ENCODE measurements around the gene ADGRD2.

Gene ADGRD2

DNA sequence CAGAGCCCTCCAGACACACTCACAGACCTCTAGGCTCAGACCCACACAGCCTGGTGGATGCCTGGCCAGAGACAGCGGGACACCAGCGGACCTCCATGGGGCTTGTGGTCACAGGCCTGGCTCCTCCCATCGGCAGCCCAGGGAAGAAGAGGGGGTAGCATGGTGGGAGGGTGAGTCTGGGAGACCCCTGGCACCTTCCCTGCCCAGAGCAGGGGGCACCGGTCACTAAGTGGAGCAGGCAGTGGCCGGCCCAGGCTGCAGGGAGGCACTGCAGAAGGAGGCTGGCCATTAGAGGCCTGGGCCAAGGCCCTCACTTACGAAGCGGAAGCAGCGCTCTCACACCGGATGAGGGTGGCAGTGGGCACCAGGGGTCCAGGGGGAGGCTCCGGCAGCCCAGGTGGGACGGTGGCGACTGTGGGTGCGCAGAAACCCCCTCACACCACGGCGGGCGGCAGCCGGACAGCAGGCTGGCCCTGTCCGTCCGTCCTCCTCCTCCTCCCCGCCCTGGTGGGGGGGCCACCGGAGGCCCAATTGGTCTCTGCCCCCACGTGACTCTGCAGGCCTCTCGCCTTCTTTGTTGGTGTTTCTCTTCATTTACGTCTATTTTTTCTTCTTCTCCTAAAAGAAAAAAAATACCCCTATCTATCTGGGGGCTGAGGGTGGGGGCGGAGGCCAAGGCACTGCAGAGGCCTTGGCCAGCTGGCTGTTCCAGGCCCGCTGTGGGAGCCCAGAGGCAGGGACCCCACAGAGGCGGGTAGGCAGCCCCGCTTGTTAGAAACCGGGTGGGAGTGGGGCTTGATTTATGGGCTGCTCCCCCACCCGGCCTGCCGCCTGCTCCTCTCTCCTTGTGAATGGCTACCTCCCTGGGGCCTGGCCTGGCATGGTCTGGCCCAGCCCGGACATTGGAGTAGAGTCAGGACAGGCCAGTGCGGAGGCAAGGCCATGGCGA, 57.0 kb downstream of the ADGRD2 start, which contains the start of gene NR5A1:
NR5A1 (minus strand) TSS at position 469 of the 949 bp plus-strand sequence. CDS start 4,004 bp downstream, outside the sequence.
- DNase-seq (ENCODE audit: low spot score): no peak
- no peak within 1 kb of the TSS for H3K4me3 ChIP-seq (ENCODE audit: low read length in 2 of 2)
- H3K9me3 ChIP-seq (replicated peaks in 1 of 2; ENCODE audit: control insufficient read depth in 2 of 2, insufficient read depth in 1 of 2, low read depth in 1 of 2, low read length in 2 of 2): peaks cover 0 to 4% of the 10 kb centered on the region in 2 donors
- H3K18ac ChIP-seq (ENCODE audit: low read length): peak within 1 kb of the TSS; percentile 92
- no peak within 1 kb of the TSS for H3K4ac ChIP-seq (ENCODE audit: low read length)
- H3K4me2 ChIP-seq (ENCODE audit: insufficient read depth, low read length, poor library complexity, severe bottlenecking): no peak within 1 kb of the TSS
- H4K8ac ChIP-seq (ENCODE audit: low read depth, low read length): no peak within 1 kb of the TSS
- H3K4me1 ChIP-seq (ENCODE audit: control insufficient read depth in 2 of 2, insufficient read depth in 1 of 2, low read depth in 1 of 2, low read length in 2 of 2): peaks cover 4 to 8% of the 10 kb centered on the region in 2 donors
- peak within 1 kb of the TSS; percentile 4 for H2BK5ac ChIP-seq (ENCODE audit: low read length)
- peak within 1 kb of the TSS; percentile 77 for H2BK15ac ChIP-seq (ENCODE audit: low read length)
- no peak within 1 kb of the TSS for H4K91ac ChIP-seq (ENCODE audit: low read depth, low read length, poor library complexity)
- no peaks in the 10 kb centered on the region for H3K36me3 ChIP-seq (replicated peaks in 1 of 2; ENCODE audit: control insufficient read depth in 2 of 2, insufficient read depth in 2 of 2, low read length in 2 of 2)
- peak within 1 kb of the TSS; percentile 41 for H2BK120ac ChIP-seq (ENCODE audit: low read depth, low read length)
- no peak within 1 kb of the TSS for H3K9ac ChIP-seq (ENCODE audit: low read depth, low read length, poor library complexity)
- H2BK12ac ChIP-seq (ENCODE audit: low read length): no peak within 1 kb of the TSS
- WGBS, 2 donors (ENCODE audit: extremely low coverage in 2 of 2, insufficient read length in 2 of 2, insufficient replicate concordance in 1 of 2): no CpG with 5 or more reads among the region's 34 CpGs
- peak within 1 kb of the TSS; percentile 65 for H3K23ac ChIP-seq (ENCODE audit: low read depth, low read length, poor library complexity)
- peak within 1 kb of the TSS; percentile 99 for H2AK5ac ChIP-seq (ENCODE audit: low read depth, low read length)
- H3K79me1 ChIP-seq (ENCODE audit: low read depth, low read length): no peaks in the 10 kb centered on the region
- H3K27me3 ChIP-seq (ENCODE audit: control insufficient read depth in 3 of 3, insufficient read depth in 3 of 3, low read depth in 1 of 3, low read length in 3 of 3): peaks cover 25 to 56% (median 40%) of the 10 kb centered on the region in 3 experiments
- H3K27ac ChIP-seq (replicated peaks; ENCODE audit: low read length): no peak within 1 kb of the TSS
- peak within 1 kb of the TSS; percentile 58 for H3K14ac ChIP-seq (ENCODE audit: low read length)
- H2AFZ ChIP-seq (ENCODE audit: low read length): peak within 1 kb of the TSS; percentile 22

DNA sequence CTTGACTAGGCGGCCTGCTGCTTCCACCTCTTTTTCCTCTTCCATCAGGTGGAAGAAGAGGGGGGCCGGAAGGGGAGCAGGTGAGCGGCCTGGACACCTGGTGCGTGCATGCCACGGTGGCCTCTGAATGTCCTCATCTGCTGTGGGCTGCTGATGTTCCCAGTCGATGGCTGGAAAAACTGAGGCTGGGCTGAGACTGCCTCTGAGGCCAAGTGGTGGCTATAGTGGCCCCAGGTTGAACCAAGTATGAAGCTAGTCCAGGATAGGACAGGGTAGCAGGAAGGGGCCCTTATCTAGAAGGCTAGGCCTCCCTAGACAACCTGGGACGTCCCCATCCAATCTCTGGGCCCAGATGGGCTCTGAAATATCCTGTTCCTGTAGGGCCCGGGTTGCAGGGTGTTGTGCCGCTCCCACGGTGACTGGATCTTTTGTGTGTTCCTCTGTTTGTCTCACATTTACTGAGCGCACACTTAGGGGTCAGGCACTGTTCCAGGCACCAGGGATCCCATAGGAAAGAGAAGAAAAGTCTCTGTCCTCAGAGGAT, 57.7 kb downstream of the ADGRD2 start:
- H3K23ac ChIP-seq (ENCODE audit: low read depth, low read length, poor library complexity): peak overlapping the region; percentile 65
- peak overlapping the region; percentile 77 for H2BK15ac ChIP-seq (ENCODE audit: low read length)
- DNase-seq (ENCODE audit: low spot score): no peak
- H3K79me1 ChIP-seq (ENCODE audit: low read depth, low read length): no peaks in the 10 kb centered on the region
- no peak overlapping the region for H4K91ac ChIP-seq (ENCODE audit: low read depth, low read length, poor library complexity)
- H3K9me3 ChIP-seq (replicated peaks in 1 of 2; ENCODE audit: control insufficient read depth in 2 of 2, insufficient read depth in 1 of 2, low read depth in 1 of 2, low read length in 2 of 2): peaks cover 0 to 3% of the 10 kb centered on the region in 2 donors
- peak overlapping the region; percentile 41 for H2BK120ac ChIP-seq (ENCODE audit: low read depth, low read length)
- H3K27me3 ChIP-seq (ENCODE audit: control insufficient read depth in 3 of 3, insufficient read depth in 3 of 3, low read depth in 1 of 3, low read length in 3 of 3): peaks cover 20 to 48% (median 32%) of the 10 kb centered on the region in 3 experiments
- no peaks in the 10 kb centered on the region for H3K36me3 ChIP-seq (replicated peaks in 1 of 2; ENCODE audit: control insufficient read depth in 2 of 2, insufficient read depth in 2 of 2, low read length in 2 of 2)
- no peak overlapping the region for H3K4ac ChIP-seq (ENCODE audit: low read length)
- no peak overlapping the region for H3K9ac ChIP-seq (ENCODE audit: low read depth, low read length, poor library complexity)
- H4K8ac ChIP-seq (ENCODE audit: low read depth, low read length): no peak overlapping the region
- H3K4me2 ChIP-seq (ENCODE audit: insufficient read depth, low read length, poor library complexity, severe bottlenecking): no peak overlapping the region
- H2BK12ac ChIP-seq (ENCODE audit: low read length): no peak overlapping the region
- no peak overlapping the region for H3K14ac ChIP-seq (ENCODE audit: low read length)
- H2BK5ac ChIP-seq (ENCODE audit: low read length): no peak overlapping the region
- H3K4me1 ChIP-seq (ENCODE audit: control insufficient read depth in 2 of 2, insufficient read depth in 1 of 2, low read depth in 1 of 2, low read length in 2 of 2): peaks cover 4 to 13% of the 10 kb centered on the region in 2 donors
- no peak overlapping the region for H3K27ac ChIP-seq (replicated peaks; ENCODE audit: low read length)
- H3K4me3 ChIP-seq (ENCODE audit: low read length in 2 of 2): no peak overlapping the region
- WGBS, 2 donors (ENCODE audit: extremely low coverage in 2 of 2, insufficient read length in 2 of 2, insufficient replicate concordance in 1 of 2): no CpG with 5 or more reads among the region's 11 CpGs
- peak overlapping the region; percentile 20 for H2AFZ ChIP-seq (ENCODE audit: low read length)
- peak overlapping the region; percentile 85 for H2AK5ac ChIP-seq (ENCODE audit: low read depth, low read length)
- peak overlapping the region; percentile 76 for H3K18ac ChIP-seq (ENCODE audit: low read length)

- Histone ChIP-seq H3K36me3 (replicated peaks in 1 of 2; ENCODE audit: control insufficient read depth in 2 of 2, insufficient read depth in 2 of 2, low read length in 2 of 2) (no peaks in the 10 kb centered on the region), H3K4me3 (ENCODE audit: low read length in 2 of 2) (no peak overlapping the region), H3K23ac (ENCODE audit: low read depth, low read length, poor library complexity) (peak overlapping the region; percentile 69), H3K14ac (ENCODE audit: low read length) (no peak overlapping the region), H2BK5ac (ENCODE audit: low read length) (no peak overlapping the region), H3K4me1 (ENCODE audit: control insufficient read depth in 2 of 2, insufficient read depth in 1 of 2, low read depth in 1 of 2, low read length in 2 of 2) (peaks cover 0 to 21% of the 10 kb centered on the region in 2 donors), H3K9ac (ENCODE audit: low read depth, low read length, poor library complexity) (no peak overlapping the region), H3K9me3 (replicated peaks in 1 of 2; ENCODE audit: control insufficient read depth in 2 of 2, insufficient read depth in 1 of 2, low read depth in 1 of 2, low read length in 2 of 2) (no peaks in the 10 kb centered on the region), H3K18ac (ENCODE audit: low read length) (peak overlapping the region; percentile 67), H2AK5ac (ENCODE audit: low read depth, low read length) (no peak overlapping the region), H2AFZ (ENCODE audit: low read length) (no peak overlapping the region), H2BK15ac (ENCODE audit: low read length) (peak overlapping the region; percentile 37), H3K27me3 (ENCODE audit: control insufficient read depth in 3 of 3, insufficient read depth in 3 of 3, low read depth in 1 of 3, low read length in 3 of 3) (peaks cover 0 to 23% (median 5%) of the 10 kb centered on the region in 3 experiments), H2BK120ac (ENCODE audit: low read depth, low read length) (no peak overlapping the region), H3K4me2 (ENCODE audit: insufficient read depth, low read length, poor library complexity, severe bottlenecking) (no peak overlapping the region), H3K4ac (ENCODE audit: low read length) (no peak overlapping the region), H4K91ac (ENCODE audit: low read depth, low read length, poor library complexity) (no peak overlapping the region), H2BK12ac (ENCODE audit: low read length) (no peak overlapping the region), H4K8ac (ENCODE audit: low read depth, low read length) (no peak overlapping the region), H3K79me1 (ENCODE audit: low read depth, low read length) (no peaks in the 10 kb centered on the region), H3K27ac (replicated peaks; ENCODE audit: low read length) (no peak overlapping the region)
- no CpG with 5 or more reads among the region's 9 CpGs for WGBS, 2 donors (ENCODE audit: extremely low coverage in 2 of 2, insufficient read length in 2 of 2, insufficient replicate concordance in 1 of 2)
- DNase-seq (ENCODE audit: low spot score): no peak
Observed at GRCh38 chr9:124510650-124511425, 60.6 kb downstream of the ADGRD2 start.
